HG03460 (cell line): ENCODE measurements around the gene AEN.

Experiments used
- ATAC-seq: cut with Tn5 transposase; IDR thresholded peaks from one replicate; pipeline ENCODE4 v1.9.1; 2021; ENCODE audit not compliant: unreplicated experiment

The AEN gene

GRCh38 chr15:88649753-88650551, 28.8 kb downstream of the AEN start:
- ATAC-seq: no peak

GRCh38 chr15:88650556-88650955, 29.4 kb downstream of the AEN start:
- no peak for ATAC-seq

DNA sequence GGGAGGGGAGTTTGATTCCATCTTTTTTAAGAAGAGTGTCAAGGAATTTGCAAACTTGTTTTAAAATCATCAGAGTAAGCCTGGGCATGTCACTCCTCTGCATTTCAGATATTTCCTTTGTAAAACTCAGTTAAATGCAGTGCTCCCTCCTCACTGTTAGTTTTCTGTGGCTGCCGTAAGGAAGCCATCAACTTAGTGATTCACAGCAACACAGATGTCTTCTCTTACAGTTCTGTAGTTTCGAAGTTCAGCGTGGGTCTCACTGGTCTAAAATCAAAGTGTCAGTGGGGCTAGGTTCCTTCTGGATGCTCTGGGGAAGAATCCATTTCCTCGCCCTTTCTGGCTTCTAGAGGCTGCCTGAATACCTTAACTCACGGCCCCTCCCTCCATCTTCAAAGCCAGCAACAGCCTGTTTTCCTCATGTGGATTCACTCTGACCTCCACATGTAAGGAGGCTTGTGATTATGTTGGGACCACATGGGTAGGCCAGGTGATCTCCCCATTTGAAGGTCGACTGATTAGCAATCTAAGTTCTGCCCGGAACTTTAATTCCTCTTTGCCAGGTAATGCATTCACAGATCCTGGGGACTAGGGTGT, 30.1 kb downstream of the AEN start:
- ATAC-seq: no peak

- no peak for ATAC-seq
These were observed 30.8 kb downstream of the AEN start for GRCh38 chr15:88651971-88652370.

DNA sequence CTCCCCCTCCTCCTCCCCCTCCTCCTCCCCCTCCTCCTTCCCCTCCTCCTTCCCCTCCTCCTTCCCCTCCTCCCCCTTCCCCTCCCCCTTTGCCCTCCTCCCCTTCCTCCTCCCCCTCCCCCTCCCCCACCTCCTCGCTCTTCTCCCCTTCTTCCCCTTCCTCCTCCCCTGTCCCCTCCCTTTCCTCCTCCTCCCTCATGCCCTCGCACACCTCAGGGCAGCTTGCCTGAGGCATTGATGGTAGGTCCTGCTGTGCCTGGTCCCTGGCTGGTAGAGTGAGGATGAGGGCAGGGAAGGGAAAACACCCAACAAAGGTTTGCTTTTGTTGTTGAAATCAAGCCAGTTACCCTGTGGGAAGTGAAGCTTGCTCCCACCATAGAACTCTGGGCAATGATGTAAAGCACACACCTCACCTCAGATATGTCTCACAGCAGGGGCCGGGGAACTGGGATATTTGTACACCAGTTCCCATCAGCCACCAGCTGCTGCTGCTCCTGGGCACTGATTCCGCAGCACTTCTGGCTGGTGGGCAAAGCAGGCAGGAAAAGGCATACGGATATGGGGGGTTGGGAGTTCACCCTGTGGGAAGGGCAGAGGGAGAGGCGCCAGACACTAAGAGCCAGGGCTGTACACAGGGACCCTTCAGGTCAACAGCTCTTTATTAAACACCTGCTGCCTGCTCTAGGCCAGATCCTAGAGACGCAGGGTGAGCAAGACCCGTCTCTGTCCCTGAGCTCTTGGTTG, 31.5 kb downstream of the AEN start:
- ATAC-seq: no peak

DNA sequence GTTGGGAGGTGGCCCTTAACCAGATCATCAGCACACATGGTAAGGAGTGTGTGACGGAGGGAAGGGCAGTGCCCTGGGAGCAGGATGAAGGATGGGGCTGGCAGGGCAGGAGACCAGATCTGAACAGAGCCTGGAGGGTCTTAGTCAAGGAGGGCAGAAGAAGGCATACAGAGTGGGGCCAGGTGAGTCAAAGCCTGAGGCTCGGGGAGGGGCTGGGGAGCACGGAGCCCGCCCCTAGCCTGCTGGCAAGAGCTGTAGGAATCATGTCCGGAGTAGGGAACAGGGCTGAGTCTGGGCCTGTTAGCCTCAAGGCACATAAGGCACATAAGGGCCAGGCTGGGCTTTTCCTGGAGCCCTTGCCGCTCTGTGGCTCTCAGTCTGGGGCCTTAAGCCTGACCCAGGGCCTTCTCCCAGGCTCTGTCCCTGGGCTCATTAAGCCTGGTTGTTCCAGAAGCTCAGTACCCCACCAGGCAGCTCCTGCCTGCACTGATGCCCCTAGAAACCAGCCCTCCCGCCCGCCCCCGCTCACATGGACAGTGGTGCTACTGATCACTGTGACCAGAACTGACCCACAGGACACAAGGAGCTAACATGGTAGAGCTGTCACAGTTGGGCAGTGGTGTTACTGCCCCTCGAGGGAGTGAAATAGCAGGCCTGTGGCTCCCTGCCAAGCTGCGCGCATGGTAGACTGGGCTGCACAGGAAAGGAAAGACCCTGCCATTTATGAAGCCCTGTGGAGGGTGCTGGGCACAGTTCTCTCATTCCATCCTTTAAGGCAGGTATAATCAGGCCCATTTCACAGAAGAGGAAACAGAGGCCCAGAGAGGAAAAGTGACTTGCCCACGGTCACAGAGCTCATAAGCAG, 32.3 kb downstream of the AEN start:
- ATAC-seq: no peak

- no peak for ATAC-seq
These were observed 33.4 kb downstream of the AEN start for GRCh38 chr15:88654430-88655102.

GRCh38 chr15:88655103-88655553, 34.0 kb downstream of the AEN start:
- no peak for ATAC-seq

- ATAC-seq: no peak
These were observed 34.8 kb downstream of the AEN start for GRCh38 chr15:88655800-88656488.

GRCh38 chr15:88656760-88657221, 35.7 kb downstream of the AEN start:
- peak; percentile 92 for ATAC-seq

DNA sequence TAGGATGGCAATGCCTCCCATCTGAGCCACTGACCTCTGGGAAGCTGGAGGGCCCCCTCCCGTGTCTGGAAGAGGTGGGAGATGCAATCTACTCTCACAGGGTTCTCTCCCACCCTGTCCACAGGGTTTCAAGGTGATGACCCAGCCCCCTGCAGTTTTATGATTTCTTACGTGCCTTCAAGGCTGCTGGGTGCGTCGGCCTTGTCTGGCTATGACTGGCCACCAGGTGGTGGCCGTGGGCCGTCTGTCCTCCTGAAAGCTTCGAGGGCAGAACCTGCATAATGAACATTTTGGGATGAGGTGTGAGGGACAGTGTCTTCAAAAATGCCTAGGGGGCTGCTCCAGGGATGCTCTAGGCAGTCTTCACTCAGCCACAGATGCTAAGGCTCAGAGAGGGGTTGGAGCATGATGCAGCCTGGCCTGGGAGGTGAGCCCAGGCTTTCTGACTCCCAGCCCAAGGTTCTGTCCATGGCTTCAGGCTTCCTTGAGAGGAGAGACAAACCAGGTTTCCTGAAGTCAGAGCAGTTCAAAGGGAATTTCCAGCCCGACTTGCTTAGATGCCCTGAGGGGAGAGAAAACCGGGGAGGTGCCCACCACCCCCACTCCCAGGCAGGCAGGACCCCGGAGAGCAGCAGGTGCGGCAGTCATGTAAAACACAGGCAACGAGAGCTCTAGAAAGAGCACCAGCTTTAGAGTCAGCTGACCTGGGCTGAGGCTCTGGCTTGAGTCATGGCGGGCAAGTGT, 36.4 kb downstream of the AEN start:
- ATAC-seq: no peak

DNA sequence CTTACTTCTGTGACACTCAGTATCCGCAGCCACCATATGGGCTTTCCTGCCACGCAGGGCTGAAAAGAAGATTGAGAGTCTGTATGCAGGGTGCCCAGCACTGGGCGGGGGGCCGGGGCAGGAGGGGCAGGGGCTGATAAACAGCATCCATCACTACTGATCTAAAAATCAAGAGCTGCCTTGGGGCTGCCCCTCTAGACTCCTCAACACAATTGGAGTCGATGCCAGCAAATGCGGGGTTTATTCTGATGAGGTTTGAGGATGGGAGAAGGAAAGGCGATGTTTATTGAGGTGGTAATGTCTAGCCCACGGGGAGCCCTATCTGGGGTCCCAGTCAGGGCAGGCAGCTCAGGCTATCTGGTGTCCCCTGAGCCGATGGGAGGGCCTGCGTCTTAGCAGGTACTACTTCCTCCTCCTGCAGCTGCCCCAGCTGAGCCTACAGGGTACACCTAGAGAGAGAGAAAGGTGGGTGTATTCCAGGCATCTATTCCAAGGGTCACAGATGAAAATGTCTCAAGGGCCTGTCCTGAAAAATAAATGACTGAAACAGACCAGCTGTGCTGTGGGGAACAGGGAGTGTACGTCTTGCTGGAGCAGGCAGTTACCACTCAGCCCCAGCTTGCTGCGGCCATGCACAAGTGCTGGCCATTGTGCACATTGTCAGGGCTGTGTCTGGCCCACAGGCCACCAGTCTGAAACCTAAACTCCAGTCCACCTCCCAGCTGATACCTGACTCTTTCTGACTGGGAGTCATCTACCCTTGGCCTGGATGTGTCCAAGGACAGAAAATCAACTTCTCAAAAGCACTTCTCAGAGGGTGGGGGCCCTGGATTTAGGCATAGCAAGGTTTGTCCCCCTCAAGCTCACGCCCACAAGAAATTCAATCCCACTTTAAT, 37.2 kb downstream of the AEN start:
- no peak for ATAC-seq

DNA sequence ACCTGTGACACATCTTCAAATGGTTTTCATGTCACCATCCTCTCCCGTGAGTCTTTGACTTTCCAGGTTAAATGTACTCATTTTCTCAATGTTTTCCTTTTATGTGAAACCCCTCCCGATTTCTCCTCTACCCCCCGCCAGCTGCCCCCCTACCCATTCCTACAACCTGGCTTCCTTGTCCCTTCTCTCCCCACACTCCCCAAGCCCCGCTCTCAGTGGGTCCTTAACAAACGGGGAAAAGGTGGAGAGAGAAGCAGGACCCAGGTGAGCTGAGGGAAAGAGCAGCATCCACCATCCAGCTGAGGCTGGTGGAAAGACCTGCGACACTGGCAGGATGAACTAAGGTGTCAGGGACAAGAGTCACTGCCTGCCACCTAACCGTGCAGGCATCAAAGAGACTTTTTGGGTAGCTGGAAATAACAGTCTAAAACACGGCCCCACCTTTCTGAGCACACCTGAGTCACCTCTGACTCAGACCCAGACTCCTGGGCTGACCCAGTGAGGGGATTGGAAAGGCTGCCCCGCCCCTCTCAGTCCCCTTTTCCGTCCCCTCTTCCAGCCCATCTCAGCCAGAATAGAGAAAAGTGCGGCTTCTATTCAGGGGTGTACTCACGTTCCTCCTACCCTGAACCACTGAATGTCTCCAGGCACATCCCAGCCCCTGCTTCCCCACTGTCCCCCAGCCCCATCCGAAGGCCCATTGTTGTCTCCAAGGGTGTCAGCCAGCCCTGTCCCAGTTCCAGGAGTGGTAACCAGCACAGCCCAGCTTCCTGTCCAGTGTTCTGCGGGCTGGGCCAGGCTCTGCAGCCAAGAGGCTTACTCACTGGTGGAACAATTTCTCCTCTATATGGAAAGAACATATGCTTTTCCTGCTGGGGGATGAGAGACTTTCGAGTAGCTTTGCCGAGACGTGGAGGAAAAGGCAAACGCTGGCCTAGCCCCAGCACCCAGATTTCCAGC, 38.1 kb downstream of the AEN start:
- no peak for ATAC-seq

- ATAC-seq: no peak
These were observed 40.0 kb downstream of the AEN start for GRCh38 chr15:88661041-88661700.

- no peak for ATAC-seq
These were observed 40.8 kb downstream of the AEN start for GRCh38 chr15:88661761-88662556.
